Suprapubic skin (tissue), 4 donors: ENCODE data around the gene CCDC88C. TPM values are rescaled to one million over a fixed set of nuclear protein-coding genes. Genes with fewer than 3 reads are reported as not detected.
"Not testable (repeated sequence)": the region's sequence is repeated elsewhere in the genome, so short reads cannot be mapped to it uniquely, and the experiment has no call there.

Experiments used
- DNase-seq, 2 donors: peaks; one replicate each; pipeline ENCODE4 v3.0.0-alpha.2; 2019; ENCODE audit warnings: low spot score in 2 of 2
- H3K27ac ChIP-seq: fragments of 200-600 bp; sonication (generic); one replicate; pipeline ENCODE4 v1.5.1; 2019
- H3K27me3 ChIP-seq: fragments of 200-600 bp; sonication (generic); one replicate; pipeline ENCODE4 v1.5.1; 2019
- H3K36me3 ChIP-seq: fragments of 200-600 bp; sonication (generic); one replicate; pipeline ENCODE4 v1.5.1; 2019
- H3K4me1 ChIP-seq: fragments of 200-600 bp; sonication (generic); one replicate; pipeline ENCODE4 v1.5.1; 2019
- H3K4me3 ChIP-seq: fragments of 200-600 bp; sonication (generic); one replicate; pipeline ENCODE4 v1.5.1; 2019; ENCODE audit warnings: mild to moderate bottlenecking
- H3K9me3 ChIP-seq: fragments of 200-600 bp; sonication (generic); one replicate; pipeline ENCODE4 v1.5.1; 2019
- EP300 ChIP-seq: sonication (generic); formaldehyde crosslinking; IDR thresholded peaks from one replicate; pipeline ENCODE4 v1.6.1; 2017; ENCODE audit warnings: antibody characterized with exemption
- POLR2A ChIP-seq, 2 donors: fragments of 450-650 bp; IDR thresholded peaks; one replicate each; pipeline ENCODE4 v1.6.1; 2017; ENCODE audit warnings: antibody characterized with exemption in 2 of 2, mild to moderate bottlenecking in 2 of 2, moderate library complexity in 2 of 2
- POLR2AphosphoS5 ChIP-seq, 3 donors: sonication (generic); formaldehyde crosslinking; IDR thresholded peaks; one replicate each; pipeline ENCODE4 v1.6.1; 2017; ENCODE audit warnings: antibody characterized with exemption in 3 of 3
- WGBS: methylation state at CpG from one replicate; pipeline ENCODE4 v1.1.5; 2018; 5-methylcytosine and 5-hydroxymethylcytosine counted together
- total RNA-seq, 4 donors: library from RNA; depleted of rRNA; stranded (reverse); fragments of >200 nt; gene quantifications; one replicate each; pipeline ENCODE4 v1.1.0, GENCODE V29; 2016
- TF ChIP-seq, protein P1 (sequence below), 2 donors: fragments of 200-600 bp in 1 of 2; fragments of 450-650 bp in 1 of 2; sonication (generic) in 1 of 2; IDR thresholded peaks; one replicate each; pipeline ENCODE4 v1.5.1; 2016 to 2019; ENCODE audit warnings: antibody characterized with exemption in 2 of 2, mild to moderate bottlenecking in 1 of 2, moderate library complexity in 1 of 2

The CCDC88C gene
- total RNA-seq, 4 donors from 2014 or later: 16.6 to 25.0 (median 22.8) TPM

DNA sequence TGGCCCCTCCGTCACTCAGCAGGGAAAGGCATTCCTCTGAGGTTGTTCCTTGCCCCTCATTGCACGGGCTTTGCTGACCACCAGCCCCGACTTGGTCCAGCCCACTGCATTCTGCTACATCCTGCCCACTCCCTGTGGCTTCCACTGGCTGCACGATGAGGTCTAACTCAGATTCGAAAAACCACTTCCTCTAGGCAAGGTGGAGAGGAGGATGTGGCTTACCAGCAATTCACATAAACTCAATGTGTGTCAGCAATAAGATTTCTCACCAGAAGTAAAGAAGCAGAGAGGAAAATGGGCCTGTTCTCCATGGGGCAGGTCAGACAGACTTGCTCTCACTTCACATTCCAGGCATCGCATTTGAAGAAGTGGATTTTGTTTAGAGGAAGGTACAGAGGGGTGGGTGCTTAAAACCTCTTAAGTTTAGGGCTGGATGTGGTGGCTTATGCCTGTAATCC lies 187.8 kb downstream of the CCDC88C start:
- Histone ChIP-seq H3K9me3 (no peaks in the 10 kb centered on the region), H3K36me3 (peaks cover 14% of the 10 kb centered on the region), H3K27ac (no peak overlapping the region), H3K27me3 (no peaks in the 10 kb centered on the region), H3K4me3 (no peak overlapping the region), H3K4me1 (no peaks in the 10 kb centered on the region)
- 69% methylated on average over 6 of the region's 6 CpGs for WGBS
- no peak for DNase-seq
- TF ChIP-seq, protein P1, sequence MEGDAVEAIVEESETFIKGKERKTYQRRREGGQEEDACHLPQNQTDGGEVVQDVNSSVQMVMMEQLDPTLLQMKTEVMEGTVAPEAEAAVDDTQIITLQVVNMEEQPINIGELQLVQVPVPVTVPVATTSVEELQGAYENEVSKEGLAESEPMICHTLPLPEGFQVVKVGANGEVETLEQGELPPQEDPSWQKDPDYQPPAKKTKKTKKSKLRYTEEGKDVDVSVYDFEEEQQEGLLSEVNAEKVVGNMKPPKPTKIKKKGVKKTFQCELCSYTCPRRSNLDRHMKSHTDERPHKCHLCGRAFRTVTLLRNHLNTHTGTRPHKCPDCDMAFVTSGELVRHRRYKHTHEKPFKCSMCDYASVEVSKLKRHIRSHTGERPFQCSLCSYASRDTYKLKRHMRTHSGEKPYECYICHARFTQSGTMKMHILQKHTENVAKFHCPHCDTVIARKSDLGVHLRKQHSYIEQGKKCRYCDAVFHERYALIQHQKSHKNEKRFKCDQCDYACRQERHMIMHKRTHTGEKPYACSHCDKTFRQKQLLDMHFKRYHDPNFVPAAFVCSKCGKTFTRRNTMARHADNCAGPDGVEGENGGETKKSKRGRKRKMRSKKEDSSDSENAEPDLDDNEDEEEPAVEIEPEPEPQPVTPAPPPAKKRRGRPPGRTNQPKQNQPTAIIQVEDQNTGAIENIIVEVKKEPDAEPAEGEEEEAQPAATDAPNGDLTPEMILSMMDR (IDR thresholded peaks at IDR 0.05): no peak
- TF ChIP-seq POLR2AphosphoS5 (IDR thresholded peaks at IDR 0.05): no peak

DNA sequence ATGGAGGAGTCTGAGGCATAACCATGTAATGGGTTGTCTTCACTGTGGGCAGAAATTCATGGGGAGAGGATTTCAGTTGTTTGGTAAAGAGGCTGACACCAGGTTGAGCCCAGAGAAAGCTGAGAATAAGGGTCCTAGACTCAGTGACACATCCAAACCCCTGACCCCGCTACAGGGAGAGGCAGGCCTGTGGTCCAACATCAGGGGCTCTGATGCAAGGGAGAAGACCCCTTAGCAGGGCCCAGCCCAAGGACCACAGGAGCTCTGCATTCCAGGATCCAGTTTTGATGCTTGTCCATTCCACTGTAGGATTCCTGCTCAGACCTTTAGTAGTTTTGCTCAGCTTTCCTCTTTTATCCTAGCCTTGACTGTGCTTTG lies 188.6 kb downstream of the CCDC88C start:
- Histone ChIP-seq H3K4me1 (no peaks in the 10 kb centered on the region), H3K27me3 (no peaks in the 10 kb centered on the region), H3K9me3 (no peaks in the 10 kb centered on the region), H3K27ac (no peak overlapping the region), H3K4me3 (no peak overlapping the region), H3K36me3 (peaks cover 21% of the 10 kb centered on the region)
- TF ChIP-seq EP300: no peak
- TF ChIP-seq, protein P1 (IDR thresholded peaks at IDR 0.05): no peak
- no peak for TF ChIP-seq POLR2A (IDR thresholded peaks at IDR 0.05)
- TF ChIP-seq POLR2AphosphoS5 (IDR thresholded peaks at IDR 0.05): no peak
- no peak for DNase-seq
- 80% methylated on average over 1 of the region's 1 CpG for WGBS

DNA sequence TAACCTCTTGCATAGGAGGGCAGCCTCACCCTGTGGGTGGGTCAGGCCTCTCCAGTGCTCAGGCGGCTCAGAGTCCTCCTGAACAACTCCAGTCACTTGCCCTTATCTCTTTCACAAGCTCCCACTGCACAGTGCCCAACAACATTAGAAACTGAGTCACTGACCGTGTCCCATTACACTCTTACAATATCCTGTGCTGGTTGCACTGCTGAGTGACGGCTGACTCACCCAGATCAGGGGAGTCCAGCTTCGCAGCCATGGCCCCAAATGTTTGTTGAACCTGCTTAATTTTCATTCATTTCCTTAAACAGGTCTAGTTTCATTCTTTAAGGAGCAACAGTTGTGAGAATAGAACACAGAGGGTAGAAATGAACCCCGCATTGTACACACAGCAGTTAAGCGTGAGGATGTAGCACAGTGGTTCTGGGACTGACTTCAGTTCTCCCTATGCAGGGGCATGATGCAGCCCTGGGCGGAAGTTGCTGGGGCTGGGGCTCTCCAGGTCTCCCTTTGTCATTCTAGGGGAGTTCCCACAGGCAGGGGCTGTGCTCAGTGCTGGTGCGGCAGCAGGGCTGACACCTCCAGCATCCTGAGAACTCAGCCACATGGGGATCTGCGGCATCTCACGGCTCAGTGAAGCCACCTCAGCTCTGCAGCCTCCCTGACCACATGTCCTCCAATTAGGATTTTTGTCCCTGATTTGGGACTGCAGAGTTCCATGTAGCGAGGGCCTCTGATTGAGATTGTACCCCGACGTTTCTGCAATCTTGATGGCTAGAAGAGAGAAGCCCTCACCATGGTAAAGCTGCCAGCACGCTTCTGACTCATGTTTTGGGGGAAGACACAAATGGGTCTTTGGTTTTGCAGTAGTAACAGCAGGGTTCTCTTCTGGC lies 189.3 kb downstream of the CCDC88C start:
- Histone ChIP-seq H3K36me3 (peaks cover 25% of the 10 kb centered on the region), H3K4me1 (no peaks in the 10 kb centered on the region), H3K27ac (no peak overlapping the region), H3K27me3 (no peaks in the 10 kb centered on the region), H3K4me3 (no peak overlapping the region), H3K9me3 (no peaks in the 10 kb centered on the region)
- WGBS: 95% methylated on average over 14 of the region's 14 CpGs
- no peak for TF ChIP-seq EP300
- no peak for DNase-seq

DNA sequence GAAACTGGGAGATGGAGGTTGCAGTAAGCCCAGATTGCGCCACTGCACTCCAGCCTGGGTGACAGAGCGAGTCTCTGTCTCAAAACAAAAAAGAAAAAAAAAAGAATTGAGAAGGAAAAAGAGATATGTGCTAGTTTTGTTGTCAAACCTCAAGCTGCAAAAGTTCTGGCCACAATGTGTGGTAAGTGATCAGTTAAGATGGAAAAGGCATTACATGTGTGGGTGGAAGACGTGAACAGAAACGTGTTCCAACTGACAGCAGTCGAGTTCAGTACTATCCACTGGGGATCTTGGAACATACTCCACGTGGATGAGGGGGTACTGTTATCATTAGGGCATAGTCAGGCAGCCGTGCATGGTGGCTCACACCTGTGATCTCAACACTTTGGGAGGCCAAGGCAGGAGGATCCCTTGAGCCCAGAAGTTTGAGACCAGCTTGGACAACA lies 190.4 kb downstream of the CCDC88C start:
- H3K9me3 ChIP-seq: no peaks in the 10 kb centered on the region

DNA sequence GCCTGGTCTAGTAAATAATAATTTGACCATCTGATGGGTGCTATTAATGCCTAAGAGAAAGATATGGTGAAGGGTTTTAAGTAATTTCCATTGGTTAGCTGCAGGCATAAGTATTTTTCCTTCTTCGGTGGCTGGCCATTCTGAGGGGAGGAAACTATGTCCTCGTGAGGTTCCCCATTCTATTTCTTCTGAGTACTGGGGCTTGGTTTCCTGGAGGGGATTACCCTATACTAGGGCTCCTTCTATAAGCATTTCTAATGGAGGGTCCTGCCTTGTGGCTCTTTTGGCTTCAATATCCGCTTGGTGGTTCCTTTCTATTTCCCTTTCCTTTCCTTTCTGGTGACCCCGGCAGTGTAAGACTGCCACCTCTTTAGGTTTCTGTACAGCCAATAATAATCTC lies 191.3 kb downstream of the CCDC88C start:
- H3K9me3 ChIP-seq, H3K4me3 ChIP-seq, DNase-seq, H3K27me3 ChIP-seq, H3K27ac ChIP-seq, H3K4me1 ChIP-seq: not testable (repeated sequence)
- 86% methylated on average over 4 of the region's 4 CpGs for WGBS
- H3K36me3 ChIP-seq: peaks cover 32% of the 10 kb centered on the region

More for the DNA sequence above, 190.4 kb downstream of the CCDC88C start:
- Histone ChIP-seq H3K27ac (no peak overlapping the region), H3K36me3 (peaks cover 26% of the 10 kb centered on the region), H3K4me3 (no peak overlapping the region), H3K4me1 (no peaks in the 10 kb centered on the region), H3K27me3 (no peaks in the 10 kb centered on the region)
- WGBS: 74% methylated on average over 7 of the region's 7 CpGs
- TF ChIP-seq, protein P1 (IDR thresholded peaks at IDR 0.05): no peak
- TF ChIP-seq POLR2AphosphoS5 (IDR thresholded peaks at IDR 0.05) (no peak), EP300 (no peak), POLR2A (IDR thresholded peaks at IDR 0.05) (no peak)
- DNase-seq: no peak

DNA sequence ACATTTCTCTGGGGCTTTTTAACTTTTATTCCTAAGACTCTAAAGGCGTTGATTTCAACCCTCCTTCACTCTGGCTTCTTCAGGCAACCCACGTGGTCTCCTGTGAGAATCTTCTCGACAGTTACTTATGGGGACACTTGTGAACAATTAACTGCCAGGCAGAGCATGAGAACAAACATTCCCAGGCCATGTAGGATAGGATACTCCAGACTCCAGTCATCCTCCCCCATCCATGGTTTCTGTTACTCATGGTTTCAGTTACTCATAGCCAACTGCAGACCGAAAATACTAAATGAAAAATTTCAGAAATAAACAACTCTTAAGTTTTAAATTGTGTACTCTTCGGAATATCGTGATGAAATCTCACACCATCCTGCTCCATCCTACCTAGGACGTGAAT lies 192.6 kb downstream of the CCDC88C start:
- DNase-seq: no peak
- Histone ChIP-seq H3K27me3 (no peaks in the 10 kb centered on the region), H3K4me3 (no peak overlapping the region), H3K4me1 (peaks cover 12% of the 10 kb centered on the region), H3K9me3 (no peaks in the 10 kb centered on the region), H3K36me3 (peaks cover 32% of the 10 kb centered on the region), H3K27ac (no peak overlapping the region)
- WGBS: 91% methylated on average over 7 of the region's 7 CpGs
- TF ChIP-seq POLR2AphosphoS5 (IDR thresholded peaks at IDR 0.05) (no peak), POLR2A (IDR thresholded peaks at IDR 0.05) (no peak), EP300 (no peak)
- TF ChIP-seq, protein P1 (IDR thresholded peaks at IDR 0.05): no peak
